B cell (primary cell): ENCODE results near the gene SERPINB1. TPM values are rescaled to one million over a fixed set of nuclear protein-coding genes. Genes with fewer than 3 reads are reported as not detected.
A peak's percentile ranks its signal among the peaks of the same experiment; 100 is the strongest.
"Not testable (repeated sequence)": the region's sequence is repeated elsewhere in the genome, so short reads cannot be mapped to it uniquely, and the experiment has no call there.

Experiments used
- ATAC-seq: fragments of 200-7000 bp; cut with Tn5 transposase; one replicate; pipeline ENCODE4 v1.10.0; 2021; ENCODE audit warnings: low read depth, mild to moderate bottlenecking, moderate number of reproducible peaks, moderate library complexity
- CTCF ChIA-PET: fragments of 350-600 bp; sonication (Branson Sonifier 250); formaldehyde crosslinking; loops from one replicate; lab custom pipeline; 2021; ENCODE audit warnings: antibody characterized with exemption, inconsistent platforms; lab: Charles Lee
- POLR2A ChIA-PET: fragments of 350-600 bp; sonication (Branson Sonifier 250); formaldehyde crosslinking; loops from one replicate; lab custom pipeline; 2021; ENCODE audit warnings: antibody characterized with exemption; lab: Charles Lee
- DNase-seq: peaks from one replicate; pipeline ENCODE4 v3.0.0; 2013
- H2AFZ ChIP-seq: 2 replicates; pipeline ENCODE4 v1.6.1; 2012; ENCODE audit warnings: mild to moderate bottlenecking, low read depth, low read length; ENCODE audit not compliant: insufficient read depth, poor library complexity, severe bottlenecking
- H3K27ac ChIP-seq, 2 donors: 1 replicate in 1 of 2; 2 replicates in 1 of 2; pipeline ENCODE4 v1.5.1; 2012 to 2013; ENCODE audit warnings: low read length in 2 of 2, mild to moderate bottlenecking in 2 of 2, moderate library complexity in 1 of 2
- H3K27me3 ChIP-seq, 4 experiments: fragments of 200-600 bp in 1 of 4; sonication (generic) in 1 of 4; replicated peaks in 1 of 4; 1 replicate in 2 of 4; 2 replicates in 2 of 4; pipeline versions ENCODE4 v1.6.1 to v1.7.0; 2013 to 2016; ENCODE audit warnings: low read length in 3 of 4, mild to moderate bottlenecking in 2 of 4, mixed read lengths in 1 of 4, moderate library complexity in 1 of 4; ENCODE audit not compliant: insufficient read depth in 4 of 4, control insufficient read depth in 3 of 4; ENCODE audit errors: control extremely low read depth in 1 of 4
- H3K36me3 ChIP-seq, 2 experiments: replicated peaks in 1 of 2; 1 replicate in 1 of 2; 2 replicates in 1 of 2; pipeline versions ENCODE4 v1.6.1 to v1.7.1; 2013; ENCODE audit warnings: low read length in 1 of 2; ENCODE audit not compliant: insufficient read depth in 2 of 2, control insufficient read depth in 1 of 2; ENCODE audit errors: control extremely low read depth in 1 of 2, extremely low read depth in 1 of 2
- H3K4me1 ChIP-seq, 2 donors: fragments of 200-600 bp in 1 of 2; sonication (generic) in 1 of 2; 1 replicate in 1 of 2; 2 replicates in 1 of 2; pipeline versions ENCODE4 v1.5.1 to v1.6.1; 2013 to 2017; ENCODE audit warnings: low read length in 2 of 2; ENCODE audit not compliant: control insufficient read depth in 2 of 2, insufficient read depth in 2 of 2
- H3K4me2 ChIP-seq: replicated peaks from 2 replicates; pipeline ENCODE3; 2012; ENCODE audit warnings: mild to moderate bottlenecking, low read depth, low read length; ENCODE audit not compliant: poor library complexity, severe bottlenecking
- H3K4me3 ChIP-seq, 5 experiments: fragments of 200-600 bp in 1 of 5; sonication (generic) in 1 of 5; 1 replicate in 3 of 5; 2 replicates in 2 of 5; pipeline versions ENCODE4 v1.5.1 to v1.7.0; 2011 to 2016; ENCODE audit warnings: low read length in 4 of 5, mild to moderate bottlenecking in 4 of 5, low read depth in 2 of 5, control low read depth in 1 of 5, moderate library complexity in 1 of 5; ENCODE audit not compliant: insufficient read depth in 1 of 5; ENCODE audit errors: control extremely low read depth in 1 of 5, extremely low read depth in 1 of 5
- H3K79me2 ChIP-seq: fragments of 200-600 bp; sonication (generic); one replicate; pipeline ENCODE4 v1.6.0; 2016; ENCODE audit warnings: low read length; ENCODE audit not compliant: control insufficient read depth, insufficient read depth
- H3K9ac ChIP-seq: fragments of 200-600 bp; sonication (generic); 2 replicates; pipeline ENCODE4 v1.6.1; 2017; ENCODE audit warnings: mild to moderate bottlenecking, low read length, moderate library complexity
- H3K9me3 ChIP-seq, 3 donors: one replicate each; pipeline versions ENCODE4 v1.6.1 to v1.7.1; 2013; ENCODE audit warnings: low read length in 2 of 3; ENCODE audit not compliant: control insufficient read depth in 2 of 3, insufficient read depth in 1 of 3; ENCODE audit errors: control extremely low read depth in 1 of 3
- H4K20me1 ChIP-seq: 2 replicates; pipeline ENCODE4 v1.6.0; 2012; ENCODE audit warnings: mild to moderate bottlenecking, low read length; ENCODE audit not compliant: insufficient read depth, control insufficient read depth, poor library complexity, severe bottlenecking
- H3K27ac Mint-ChIP-seq: one replicate; pipeline ENCODE4 v1.8.0; 2021; ENCODE audit warnings: mixed read lengths
- H3K27me3 Mint-ChIP-seq: one replicate; pipeline ENCODE4 v1.8.0; 2021; ENCODE audit warnings: mixed read lengths
- H3K4me1 Mint-ChIP-seq: one replicate; pipeline ENCODE4 v1.8.0; 2021; ENCODE audit warnings: mixed read lengths
- H3K4me3 Mint-ChIP-seq: one replicate; pipeline ENCODE4 v1.8.0; 2021; ENCODE audit warnings: mixed read lengths
- H3K9me3 Mint-ChIP-seq: one replicate; pipeline ENCODE4 v1.8.0; 2022; ENCODE audit warnings: mixed read lengths; ENCODE audit not compliant: insufficient read depth
- WGBS: methylation state at CpG from one replicate; pipeline ENCODE4 v1.1.5; 2013; ENCODE audit warnings: missing lambda C conversion rate; ENCODE audit not compliant: insufficient coverage; 5-methylcytosine and 5-hydroxymethylcytosine counted together
- intact Hi-C: fragments of 100-400 bp; cut with micrococcal nuclease; formaldehyde crosslinking; loops from one replicate; pipeline ENCODE4 v1.10.0; 2022
- polyA plus RNA-seq: library from polyadenylated mRNA; depleted of rRNA; stranded (reverse); fragments of >200 nt; gene quantifications from 2 replicates; pipeline ENCODE4 v1.2.3, GENCODE V29; 2012
- total RNA-seq, 2 donors: library from RNA; stranded (reverse); fragments of 120-200 nt in 1 of 2; gene quantifications; 1 replicate in 1 of 2; 2 replicates in 1 of 2; pipeline versions ENCODE4 v1.2.3 to v1.2.4, GENCODE V29; 2013 to 2022

The SERPINB1 gene
- total and polyA plus RNA-seq, 2 donors (not counting 1 experiment from before 2014, with no cell fraction given) = 23.2 to 52.5 TPM

GRCh38 chr6:2860706-2861059 is 19.0 kb upstream of the SERPINB1 start:
- H3K4me3 Mint-ChIP-seq, ATAC-seq: not testable (repeated sequence)
- POLR2A ChIA-PET = interaction anchor here (0.9 to 1.1 kb wide), 2 partner anchors 38 to 42 kb away, joined by 3 to 5 read pairs; no protein-coding TSS in a partner anchor

GRCh38 chr6:2859798-2860705 is 18.4 kb upstream of the SERPINB1 start:
- H3K27me3 Mint-ChIP-seq, H2AFZ ChIP-seq, H4K20me1 ChIP-seq, H3K4me3 ChIP-seq, DNase-seq, H3K9ac ChIP-seq, intact Hi-C loops, H3K9me3 Mint-ChIP-seq, ATAC-seq, H3K9me3 ChIP-seq, H3K27me3 ChIP-seq, POLR2A ChIA-PET: not testable (repeated sequence)
- 98% methylated on average over 19 of the region's 42 CpGs for WGBS
- Histone ChIP-seq H3K4me2 (peak overlapping the region; percentile 74), H3K79me2 (peaks cover 59% of the 10 kb centered on the region), H3K27ac (peak overlapping the region; percentile 90 to 93), H3K4me1 (peaks cover 75 to 85% of the 10 kb centered on the region in 2 donors), H3K36me3 (peaks cover 0 to 12% of the 10 kb centered on the region in 2 experiments)
- Mint-ChIP-seq H3K27ac (peak overlapping the region; percentile 98), H3K4me1 (peaks cover 80% of the 10 kb centered on the region), H3K4me3 (peak overlapping the region; percentile 89)
- CTCF ChIA-PET = interaction anchor here (0.7 kb wide), 1 partner anchor 51 kb away, joined by 5 read pairs; no protein-coding TSS in a partner anchor

More at GRCh38 chr6:2860706-2861059, 19.0 kb upstream of the SERPINB1 start:
- CTCF ChIA-PET = interaction anchor here (0.7 to 1.7 kb wide), 3 partner anchors 10 to 50 kb away, joined by 4 to 5 read pairs (median 4); no protein-coding TSS in a partner anchor
- H3K9me3 ChIP-seq, H3K9ac ChIP-seq, H3K27me3 Mint-ChIP-seq, H2AFZ ChIP-seq, intact Hi-C loops, H3K4me2 ChIP-seq, H3K4me3 ChIP-seq, H3K27me3 ChIP-seq, H3K36me3 ChIP-seq, H3K9me3 Mint-ChIP-seq, DNase-seq, H4K20me1 ChIP-seq: not testable (repeated sequence)
- peak overlapping the region; percentile 65 for H3K27ac Mint-ChIP-seq
- H3K4me1 Mint-ChIP-seq = peaks cover 80% of the 10 kb centered on the region
- peaks cover 65% of the 10 kb centered on the region for H3K79me2 ChIP-seq
- H3K4me1 ChIP-seq = peaks cover 74 to 83% of the 10 kb centered on the region in 2 donors
- H3K27ac ChIP-seq = peak overlapping the region in 1 of 2 donors; percentile 97
- no CpG with 5 or more reads among the region's 2 CpGs for WGBS
